Caco-2 (cell line): Measurements from ENCODE around the gene MPPED1. TPM values are rescaled to one million over a fixed set of nuclear protein-coding genes. Genes with fewer than 3 reads are reported as not detected.

ENCODE experiments used
- BruUV-seq: library from RNA; stranded (reverse); fragments of 400-500 nt; replicated peaks from 2 replicates; lab custom pipeline; 2021; lab: Mats Ljungman, UMichigan
- CTCF ChIA-PET: fragments of 300-600 bp; sonication (Branson Sonifier 250); formaldehyde crosslinking; loops from one replicate; lab custom pipeline; 2022; ENCODE audit warnings: antibody characterized with exemption; lab: Charles Lee
- POLR2A ChIA-PET: fragments of 300-600 bp; sonication (Branson Sonifier 250); formaldehyde crosslinking; loops from one replicate; lab custom pipeline; 2022; ENCODE audit warnings: antibody characterized with exemption; lab: Charles Lee
- DNase-seq, 2 experiments: peaks; one replicate each; pipeline versions ENCODE4 v3.0.0 to v3.0.0-alpha.2; 2020 to 2022
- H3K27me3 ChIP-seq: replicated peaks from 2 replicates; pipeline ENCODE4 v1.6.0; 2011; ENCODE audit warnings: low read length; ENCODE audit not compliant: control insufficient read depth, insufficient read depth
- H3K36me3 ChIP-seq: 2 replicates; pipeline ENCODE4 v1.5.1; 2011; ENCODE audit warnings: low read length; ENCODE audit not compliant: control insufficient read depth, insufficient read depth
- H3K4me1 ChIP-seq: fragments of 250-450 bp; sonication (Bioruptor Pico); 2 replicates; pipeline ENCODE4 v1.5.1; 2020; ENCODE audit warnings: mild to moderate bottlenecking
- H3K4me3 ChIP-seq: 2 replicates; pipeline ENCODE4 v1.5.1; 2011; ENCODE audit warnings: low read depth, mild to moderate bottlenecking, control low read depth, low read length
- H3K9me3 ChIP-seq: fragments of 250-450 bp; sonication (Bioruptor Pico); 2 replicates; pipeline ENCODE4 v1.5.1; 2020; ENCODE audit warnings: mild to moderate bottlenecking, moderate library complexity
- H3K27ac Mint-ChIP-seq: one replicate; pipeline ENCODE4 v1.8.0; 2022; ENCODE audit warnings: mixed read lengths; ENCODE audit not compliant: unreplicated experiment
- H3K27me3 Mint-ChIP-seq: one replicate; pipeline ENCODE4 v1.8.0; 2022; ENCODE audit warnings: mixed read lengths; ENCODE audit not compliant: insufficient read depth, unreplicated experiment
- H3K36me3 Mint-ChIP-seq: one replicate; pipeline ENCODE4 v1.8.0; 2022; ENCODE audit warnings: mild to moderate bottlenecking, mixed read lengths; ENCODE audit not compliant: insufficient read depth, unreplicated experiment
- H3K4me1 Mint-ChIP-seq: one replicate; pipeline ENCODE4 v1.8.0; 2022; ENCODE audit warnings: low read depth, mixed read lengths; ENCODE audit not compliant: unreplicated experiment
- H3K4me3 Mint-ChIP-seq: one replicate; pipeline ENCODE4 v1.8.0; 2022; ENCODE audit warnings: mild to moderate bottlenecking, moderate library complexity, mixed read lengths; ENCODE audit not compliant: unreplicated experiment
- H3K9me3 Mint-ChIP-seq: one replicate; pipeline ENCODE4 v1.8.0; 2022; ENCODE audit warnings: mixed read lengths; ENCODE audit not compliant: unreplicated experiment
- CTCF ChIP-seq, 2 experiments: fragments of 200-600 bp in 1 of 2; IDR thresholded peaks; 1 replicate in 1 of 2; 2 replicates in 1 of 2; pipeline versions ENCODE4 v1.5.1 to v1.8.0; 2011 to 2022; ENCODE audit warnings: antibody characterized with exemption in 1 of 2, control low read depth in 1 of 2, inconsistent platforms in 1 of 2, low read depth in 1 of 2, low read length in 1 of 2, mild to moderate bottlenecking in 1 of 2, moderate library complexity in 1 of 2; ENCODE audit not compliant: insufficient read depth in 1 of 2, severe bottlenecking in 1 of 2, unreplicated experiment in 1 of 2
- intact Hi-C: fragments of 100-400 bp; cut with micrococcal nuclease; formaldehyde crosslinking; loops from one replicate; pipeline ENCODE4 v1.10.0; 2022; ENCODE audit not compliant: unreplicated experiment
- total RNA-seq: library from RNA; stranded (reverse); gene quantifications from 2 replicates; pipeline ENCODE4 v1.2.3, GENCODE V29; 2022

MPPED1 gene
- total RNA-seq, 1 experiment from 2014 or later: not detected

- Mint-ChIP-seq H3K4me3 (no peak overlapping the region), H3K27me3 (peaks cover 18% of the 10 kb centered on the region), H3K36me3 (peaks cover 4% of the 10 kb centered on the region), H3K4me1 (no peaks in the 10 kb centered on the region), H3K9me3 (no peaks in the 10 kb centered on the region), H3K27ac (no peak overlapping the region)
- Histone ChIP-seq H3K4me3 (no peak overlapping the region), H3K4me1 (no peaks in the 10 kb centered on the region), H3K27me3 (no peaks in the 10 kb centered on the region; the same call in 1 of the 2 replicates), H3K36me3 (no peaks in the 10 kb centered on the region), H3K9me3 (no peaks in the 10 kb centered on the region)
- no peak for TF ChIP-seq CTCF (IDR thresholded peaks at IDR 0.05; ENCODE audit: insufficient read depth in 1 of 2, low read depth in 1 of 2, low read length in 1 of 2, severe bottlenecking in 1 of 2, unreplicated experiment in 1 of 2)
- ChIA-PET POLR2A (no interaction called here), CTCF (interaction anchor here (0.6 kb wide), 1 partner anchor 960 kb away, joined by 3 read pairs; no protein-coding TSS in a partner anchor)
- DNase-seq: no peak
- no TSS peak for BruUV-seq
- intact Hi-C loops: no loop called here
These were observed 61.2 kb downstream of the MPPED1 start for GRCh38 chr22:43473031-43473430.

- Mint-ChIP-seq H3K27me3 (peaks cover 14% of the 10 kb centered on the region), H3K36me3 (peaks cover 4% of the 10 kb centered on the region), H3K27ac (no peak overlapping the region), H3K4me1 (no peaks in the 10 kb centered on the region), H3K9me3 (no peaks in the 10 kb centered on the region), H3K4me3 (no peak overlapping the region)
- Histone ChIP-seq H3K4me3 (no peak overlapping the region), H3K9me3 (no peaks in the 10 kb centered on the region), H3K36me3 (no peaks in the 10 kb centered on the region), H3K4me1 (no peaks in the 10 kb centered on the region), H3K27me3 (no peaks in the 10 kb centered on the region; the same call in 1 of the 2 replicates)
- no TSS peak for BruUV-seq
- no peak for DNase-seq
- ChIA-PET POLR2A (no interaction called here), CTCF (no interaction called here)
- intact Hi-C loops: no loop called here
- no peak for TF ChIP-seq CTCF (IDR thresholded peaks at IDR 0.05; ENCODE audit: insufficient read depth in 1 of 2, low read depth in 1 of 2, low read length in 1 of 2, severe bottlenecking in 1 of 2, unreplicated experiment in 1 of 2)
These were observed 61.6 kb downstream of the MPPED1 start for GRCh38 chr22:43473441-43473840.

GRCh38 chr22:43474161-43475101 lies 62.6 kb downstream of the MPPED1 start:
- intact Hi-C loops: no loop called here
- no peak overlapping the region for H3K27ac Mint-ChIP-seq

More at GRCh38 chr22:43474161-43475101, 62.6 kb downstream of the MPPED1 start:
- Histone ChIP-seq H3K27me3 (no peaks in the 10 kb centered on the region), H3K9me3 (no peaks in the 10 kb centered on the region), H3K36me3 (no peaks in the 10 kb centered on the region), H3K4me3 (no peak overlapping the region), H3K4me1 (no peaks in the 10 kb centered on the region)
- no peaks in the 10 kb centered on the region for H3K4me1 Mint-ChIP-seq
- DNase-seq: no peak
- no TSS peak for BruUV-seq
- no peaks in the 10 kb centered on the region for H3K9me3 Mint-ChIP-seq
- H3K4me3 Mint-ChIP-seq: no peak overlapping the region
- CTCF ChIA-PET: no interaction called here
- peaks cover 9% of the 10 kb centered on the region for H3K27me3 Mint-ChIP-seq
- H3K36me3 Mint-ChIP-seq: peaks cover 1% of the 10 kb centered on the region
- POLR2A ChIA-PET: no interaction called here
- no peak for TF ChIP-seq CTCF (IDR thresholded peaks at IDR 0.05; ENCODE audit: insufficient read depth in 1 of 2, low read depth in 1 of 2, low read length in 1 of 2, severe bottlenecking in 1 of 2, unreplicated experiment in 1 of 2)
